ENCODE results near the gene GLS.
A peak's percentile ranks its signal among the peaks of the same experiment; 100 is the strongest.
"Not testable (repeated sequence)": the region's sequence is repeated elsewhere in the genome, so short reads cannot be mapped to it uniquely, and the experiment has no call there.

The GLS gene

DNA sequence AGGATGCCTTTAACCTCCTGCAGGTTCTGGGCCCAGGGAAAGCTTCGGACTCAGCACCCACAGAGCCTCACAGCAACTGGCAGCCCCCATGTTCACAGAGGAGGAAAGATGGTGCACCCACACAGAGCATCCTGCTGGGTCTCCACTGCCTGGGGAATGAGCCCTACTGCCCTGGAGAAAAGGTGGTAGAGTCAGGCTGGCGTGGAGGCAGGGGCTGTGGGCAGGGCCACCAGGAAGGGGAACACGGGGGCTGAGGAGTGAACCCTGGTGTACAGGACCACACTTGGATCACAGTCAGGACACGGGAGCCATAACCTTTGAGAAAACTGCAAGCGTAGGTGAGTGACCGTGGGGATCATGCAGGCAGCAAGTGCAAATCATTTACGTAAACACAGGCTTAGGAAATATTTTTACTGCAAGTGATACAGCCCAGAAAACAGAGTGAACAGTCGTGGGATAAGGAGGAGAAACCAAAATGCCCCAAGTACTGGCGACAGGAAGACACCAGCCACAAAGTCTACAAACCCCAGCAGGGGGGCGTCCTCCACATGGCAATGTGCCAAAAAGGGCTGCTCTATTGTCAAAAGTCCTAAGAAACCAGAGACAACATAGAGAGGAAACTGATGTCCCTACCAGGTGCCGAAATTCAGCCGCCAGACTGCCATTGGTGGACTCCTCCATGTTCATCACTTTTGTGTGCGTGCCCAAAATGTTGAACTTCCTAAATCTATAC, 105.8 kb downstream of the GLS start:
- H3K27me3 Mint-ChIP-seq, result no peaks in the 10 kb centered on the region
- no peaks in the 10 kb centered on the region for H3K9me3 Mint-ChIP-seq
- peak overlapping the region; percentile 82 for H3K27ac Mint-ChIP-seq
- H3K4me3 Mint-ChIP-seq, result no peak overlapping the region
- no peak for DNase-seq
- H3K36me3 Mint-ChIP-seq (ENCODE audit: low read depth), result peaks cover 100% of the 10 kb centered on the region
- H3K4me1 Mint-ChIP-seq (ENCODE audit: low read depth), result peaks cover 72% of the 10 kb centered on the region

DNA sequence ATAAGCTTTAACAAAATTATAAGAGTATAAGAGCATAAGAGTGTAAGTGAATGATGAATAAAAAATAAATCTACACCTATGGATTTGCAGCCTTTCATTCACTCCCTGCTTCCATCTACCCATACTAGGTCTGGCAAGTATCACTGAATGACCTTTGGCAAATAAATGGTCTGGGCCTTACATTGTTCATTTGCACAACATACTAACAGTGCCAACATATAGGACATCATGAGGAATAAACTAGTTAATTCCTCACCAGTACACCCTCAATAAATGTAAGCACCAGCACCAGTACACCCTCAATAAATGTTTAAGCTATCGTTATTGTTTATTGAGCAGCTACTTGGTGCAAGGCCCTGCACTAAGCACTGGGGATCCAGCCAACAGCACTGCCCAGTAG, 106.5 kb downstream of the GLS start:
- Mint-ChIP-seq H3K36me3 (ENCODE audit: low read depth) (peaks cover 100% of the 10 kb centered on the region), H3K27me3 (no peaks in the 10 kb centered on the region), H3K4me3 (no peak overlapping the region), H3K4me1 (ENCODE audit: low read depth) (peaks cover 67% of the 10 kb centered on the region), H3K27ac (peak overlapping the region; percentile 76), H3K9me3 (no peaks in the 10 kb centered on the region)
- DNase-seq, result no peak

DNA sequence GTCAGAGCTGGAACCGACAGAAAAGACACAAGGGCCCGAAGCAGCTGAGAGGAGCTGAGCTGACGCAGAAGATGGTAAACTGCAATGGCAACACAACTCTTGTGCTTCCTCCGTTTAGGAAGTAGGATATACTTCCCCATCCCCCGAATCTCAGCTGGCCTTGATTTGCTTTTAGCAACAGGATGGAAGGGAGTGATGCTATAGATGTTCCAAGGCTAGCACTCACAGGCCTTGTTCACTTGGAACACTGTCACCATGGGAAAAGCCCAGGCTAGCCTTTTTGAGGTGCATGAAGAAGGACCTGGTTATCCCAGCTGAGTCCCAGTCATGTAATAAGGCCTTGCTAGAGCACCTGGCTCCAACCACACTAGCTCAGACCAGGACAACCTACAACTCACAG, 107.3 kb downstream of the GLS start:
- H3K9me3 Mint-ChIP-seq, result no peaks in the 10 kb centered on the region
- no peak overlapping the region for H3K4me3 Mint-ChIP-seq
- no peak for DNase-seq
- H3K27ac Mint-ChIP-seq, result peak overlapping the region; percentile 76
- H3K27me3 Mint-ChIP-seq, result no peaks in the 10 kb centered on the region
- H3K4me1 Mint-ChIP-seq (ENCODE audit: low read depth), result peaks cover 63% of the 10 kb centered on the region
- peaks cover 100% of the 10 kb centered on the region for H3K36me3 Mint-ChIP-seq (ENCODE audit: low read depth)

DNA sequence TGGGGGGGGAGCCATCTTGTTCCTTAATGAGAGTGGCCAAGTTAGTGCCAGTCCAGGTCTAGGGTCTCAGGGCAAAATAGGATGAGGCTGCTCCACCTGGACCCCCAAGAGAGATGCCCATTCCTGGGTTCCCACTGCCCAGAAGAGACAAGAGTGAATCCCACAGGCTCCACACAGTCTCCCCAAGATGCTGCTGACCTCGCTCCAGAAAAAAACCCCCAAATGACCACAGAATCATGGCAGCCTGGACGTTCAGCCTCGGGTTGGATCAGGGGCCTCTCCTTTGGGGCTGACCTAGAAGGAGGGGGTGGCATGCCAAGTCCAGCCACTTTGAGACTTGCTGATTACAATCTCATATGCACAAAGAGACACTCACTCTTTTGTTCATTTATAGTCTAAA, 108.3 kb downstream of the GLS start:
- Mint-ChIP-seq H3K36me3 (ENCODE audit: low read depth) (peaks cover 100% of the 10 kb centered on the region), H3K4me3 (no peak overlapping the region), H3K27ac (peak overlapping the region; percentile 76), H3K9me3 (no peaks in the 10 kb centered on the region), H3K27me3 (no peaks in the 10 kb centered on the region), H3K4me1 (ENCODE audit: low read depth) (peaks cover 66% of the 10 kb centered on the region)
- no peak for DNase-seq

DNA sequence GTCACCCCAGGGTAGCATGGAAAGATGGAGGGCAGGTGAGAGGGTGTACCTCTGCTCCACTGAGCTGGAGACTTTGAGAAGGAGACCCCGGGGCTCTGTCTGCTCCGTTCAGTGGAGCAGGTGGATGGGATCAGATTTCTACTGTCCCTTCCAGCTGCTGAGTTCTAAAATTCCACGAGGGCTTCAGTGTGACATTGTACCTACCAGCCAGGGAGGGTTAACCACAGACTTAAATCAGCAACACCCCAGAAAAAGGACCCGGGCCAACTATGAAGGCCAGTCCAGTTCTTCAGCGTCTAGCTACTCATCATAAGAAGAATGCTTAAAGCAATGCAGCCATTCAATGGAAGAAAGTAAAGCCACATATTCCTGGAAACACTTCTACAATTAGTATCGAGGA, 109.5 kb downstream of the GLS start:
- peak overlapping the region; percentile 69 for H3K27ac Mint-ChIP-seq
- no peaks in the 10 kb centered on the region for H3K27me3 Mint-ChIP-seq
- H3K4me1 Mint-ChIP-seq (ENCODE audit: low read depth), result peaks cover 63% of the 10 kb centered on the region
- peaks cover 99% of the 10 kb centered on the region for H3K36me3 Mint-ChIP-seq (ENCODE audit: low read depth)
- no peak for DNase-seq
- H3K9me3 Mint-ChIP-seq, result peaks cover 3% of the 10 kb centered on the region
- no peak overlapping the region for H3K4me3 Mint-ChIP-seq

DNA sequence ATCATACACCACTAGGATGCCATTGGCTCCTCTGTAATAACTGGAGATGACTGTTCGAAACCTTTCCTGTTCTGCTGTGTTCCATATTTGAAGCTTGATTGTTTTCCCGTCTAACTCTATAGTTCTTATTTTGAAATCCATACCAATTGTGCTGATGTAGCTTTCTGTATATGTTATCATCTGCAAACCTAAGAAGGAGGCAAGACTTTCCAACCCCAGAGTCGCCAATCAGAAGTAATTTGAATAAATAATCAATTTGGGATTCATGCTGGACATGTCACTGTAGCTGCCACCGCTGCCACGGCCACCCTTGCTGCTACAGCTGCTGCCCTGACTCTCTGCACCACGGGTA, 112.6 kb downstream of the GLS start:
- Mint-ChIP-seq H3K27me3 (no peaks in the 10 kb centered on the region), H3K36me3 (ENCODE audit: low read depth) (peaks cover 99% of the 10 kb centered on the region), H3K4me3 (no peak overlapping the region), H3K4me1 (ENCODE audit: low read depth) (peaks cover 67% of the 10 kb centered on the region), H3K27ac (peak overlapping the region; percentile 82), H3K9me3 (peaks cover 18% of the 10 kb centered on the region)
- DNase-seq, result no peak

DNA sequence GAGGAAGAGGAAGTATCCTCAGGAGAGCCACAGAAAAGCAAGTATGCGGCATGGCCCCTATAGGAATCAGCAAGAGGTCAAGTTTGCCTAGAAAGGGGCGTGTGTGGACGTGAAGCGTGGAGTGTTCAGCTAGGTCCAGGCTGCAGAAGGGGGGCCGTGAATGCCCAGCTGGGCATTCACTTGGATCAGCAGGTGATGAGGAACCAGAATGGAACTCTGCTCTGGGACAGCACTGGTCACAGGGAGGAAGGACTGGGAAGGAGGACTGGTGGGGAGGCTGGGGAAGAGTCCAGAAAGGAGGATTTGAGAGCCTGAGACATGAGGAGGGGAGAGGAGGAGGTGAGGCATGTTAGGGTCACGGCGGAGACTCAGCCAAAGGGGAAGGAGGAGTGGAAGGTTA, 113.5 kb downstream of the GLS start:
- Mint-ChIP-seq H3K27ac (peak overlapping the region; percentile 82), H3K36me3 (ENCODE audit: low read depth) (peaks cover 97% of the 10 kb centered on the region), H3K4me3 (no peak overlapping the region), H3K4me1 (ENCODE audit: low read depth) (peaks cover 66% of the 10 kb centered on the region), H3K9me3 (peaks cover 18% of the 10 kb centered on the region), H3K27me3 (no peaks in the 10 kb centered on the region)
- DNase-seq, result no peak

DNA sequence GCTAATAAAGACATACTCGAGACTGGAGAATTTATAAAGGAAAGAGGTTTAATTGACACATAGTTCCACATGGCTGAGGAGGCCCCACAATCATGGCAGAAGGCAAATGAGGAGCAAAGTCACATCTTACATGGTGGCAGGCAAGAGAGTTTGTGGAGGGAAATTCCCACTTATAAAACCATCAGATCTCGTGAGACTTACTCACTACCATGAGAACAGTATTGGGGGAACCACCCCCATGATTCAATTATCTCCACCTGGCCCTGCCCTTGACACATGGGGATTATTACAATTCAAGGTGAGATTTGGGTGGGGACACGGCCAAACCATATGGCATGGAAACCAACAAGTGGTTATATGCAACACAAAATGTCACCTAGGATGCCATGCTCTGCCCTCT, 114.7 kb downstream of the GLS start:
- Mint-ChIP-seq H3K27ac (peak overlapping the region; percentile 84), H3K9me3 (peaks cover 18% of the 10 kb centered on the region), H3K36me3 (ENCODE audit: low read depth) (peaks cover 97% of the 10 kb centered on the region), H3K4me1 (ENCODE audit: low read depth) (peaks cover 73% of the 10 kb centered on the region)
- not testable (repeated sequence) for H3K27me3 Mint-ChIP-seq, DNase-seq, H3K4me3 Mint-ChIP-seq

DNA sequence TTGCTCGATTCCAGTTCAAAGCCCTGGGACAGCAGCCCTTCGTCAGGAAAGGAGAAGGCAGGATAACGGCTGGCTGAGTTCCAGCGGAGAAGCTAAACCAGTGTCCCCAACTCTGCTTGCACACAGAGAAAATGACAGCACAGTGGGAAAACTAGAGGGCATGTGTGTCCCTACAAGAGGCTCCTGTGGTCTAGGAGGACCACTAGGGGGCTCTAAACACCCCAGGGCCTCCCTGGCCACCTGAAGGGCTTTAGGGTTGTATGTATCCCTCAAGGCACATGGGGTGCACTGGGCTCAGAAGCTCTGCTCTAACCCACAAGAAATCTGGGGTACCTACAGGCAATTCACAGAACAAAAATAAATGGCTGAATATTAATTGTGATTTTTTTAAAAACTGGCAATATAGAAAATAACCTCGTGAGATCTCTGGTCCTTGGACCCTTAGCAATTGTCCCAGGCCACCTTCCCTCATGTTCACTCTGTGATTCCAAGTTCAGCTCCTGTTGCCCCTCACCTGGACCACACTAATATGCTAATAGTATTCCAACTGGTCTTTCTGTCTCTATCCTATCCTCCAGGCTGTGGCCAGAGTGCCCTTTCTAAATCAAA, 115.8 kb downstream of the GLS start:
- Mint-ChIP-seq H3K36me3 (ENCODE audit: low read depth) (peaks cover 97% of the 10 kb centered on the region), H3K27me3 (no peaks in the 10 kb centered on the region), H3K4me1 (ENCODE audit: low read depth) (peaks cover 81% of the 10 kb centered on the region), H3K27ac (peak overlapping the region; percentile 84), H3K4me3 (no peak overlapping the region), H3K9me3 (peaks cover 18% of the 10 kb centered on the region)
- DNase-seq, result no peak

DNA sequence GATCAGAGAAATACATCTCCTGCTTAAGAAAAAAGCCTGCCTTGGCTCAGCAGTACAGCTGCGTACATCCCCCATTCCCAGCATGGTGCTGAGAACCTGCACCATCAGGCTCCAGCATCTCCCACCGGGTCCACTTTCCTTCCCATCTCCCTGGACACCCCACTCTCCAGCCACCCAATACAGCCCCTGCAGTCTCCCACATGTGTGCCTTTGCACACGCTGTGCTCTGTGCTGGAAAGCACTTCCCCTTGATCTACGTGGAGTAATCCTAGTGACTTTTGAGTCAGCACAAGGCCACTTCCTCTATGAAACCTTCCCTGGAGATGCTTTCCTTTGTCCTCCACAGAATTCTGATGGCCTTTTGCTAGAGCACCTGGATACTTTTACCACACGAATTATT, 116.3 kb downstream of the GLS start:
- H3K9me3 Mint-ChIP-seq, result peaks cover 18% of the 10 kb centered on the region
- H3K27ac Mint-ChIP-seq, result peak overlapping the region; percentile 84
- peaks cover 97% of the 10 kb centered on the region for H3K36me3 Mint-ChIP-seq (ENCODE audit: low read depth)
- H3K4me1 Mint-ChIP-seq (ENCODE audit: low read depth), result peaks cover 84% of the 10 kb centered on the region
- DNase-seq, result no peak
- no peak overlapping the region for H3K4me3 Mint-ChIP-seq
- H3K27me3 Mint-ChIP-seq, result no peaks in the 10 kb centered on the region

DNA sequence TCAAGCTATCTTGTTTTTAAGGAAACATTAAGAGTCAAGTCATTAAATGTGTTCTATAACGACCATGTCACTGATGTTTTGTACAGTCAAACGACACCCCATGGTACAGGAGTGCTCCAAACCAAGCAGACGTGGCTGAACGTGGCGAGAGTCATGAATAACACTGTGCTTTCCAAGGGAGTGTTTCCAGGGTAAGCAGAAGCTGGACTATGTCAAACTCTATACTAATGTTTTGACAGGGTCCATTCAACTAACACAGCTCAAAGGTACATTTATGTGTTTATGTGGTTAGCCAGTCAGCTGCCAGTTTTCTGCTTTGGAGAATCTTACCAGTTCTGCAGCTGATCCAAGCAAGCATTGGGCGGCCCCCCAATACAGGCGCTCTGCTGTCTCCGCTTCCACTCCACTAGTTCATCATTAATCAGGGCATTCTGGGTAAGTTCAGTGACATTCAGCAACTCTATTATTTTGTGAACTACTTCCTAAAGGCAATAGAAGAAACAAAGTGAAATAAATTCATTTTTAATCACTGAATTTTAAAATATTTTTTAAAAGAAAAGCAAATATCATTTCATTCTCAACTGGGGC, 117.0 kb downstream of the GLS start:
- Mint-ChIP-seq H3K36me3 (ENCODE audit: low read depth) (peaks cover 97% of the 10 kb centered on the region), H3K4me3 (no peak overlapping the region), H3K27ac (peak overlapping the region; percentile 84), H3K9me3 (peaks cover 18% of the 10 kb centered on the region), H3K4me1 (ENCODE audit: low read depth) (peaks cover 86% of the 10 kb centered on the region), H3K27me3 (no peaks in the 10 kb centered on the region)
- DNase-seq, result no peak

DNA sequence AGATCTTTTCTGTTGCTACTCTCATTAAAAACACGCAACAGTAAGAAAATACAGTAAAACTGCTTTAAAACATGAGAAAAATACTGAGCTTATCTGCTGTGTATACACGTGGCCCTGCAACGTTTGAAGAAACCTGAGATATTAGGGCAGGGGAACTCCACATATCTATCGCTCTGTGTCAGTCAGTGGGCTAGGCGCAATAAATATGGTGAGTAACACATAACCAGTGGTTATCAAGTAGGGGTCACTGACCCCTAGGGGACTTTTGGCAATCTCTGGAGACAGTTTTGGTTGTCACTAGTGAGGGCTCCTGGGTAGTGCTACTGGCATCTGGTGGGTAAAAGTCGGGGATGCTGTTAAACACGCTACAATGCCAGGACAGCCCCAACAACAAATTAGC, 118.4 kb downstream of the GLS start:
- Mint-ChIP-seq H3K9me3 (peaks cover 25% of the 10 kb centered on the region), H3K36me3 (ENCODE audit: low read depth) (peaks cover 97% of the 10 kb centered on the region), H3K27ac (peak overlapping the region; percentile 57), H3K4me1 (ENCODE audit: low read depth) (peaks cover 86% of the 10 kb centered on the region), H3K4me3 (no peak overlapping the region), H3K27me3 (no peaks in the 10 kb centered on the region)
- no peak for DNase-seq

DNA sequence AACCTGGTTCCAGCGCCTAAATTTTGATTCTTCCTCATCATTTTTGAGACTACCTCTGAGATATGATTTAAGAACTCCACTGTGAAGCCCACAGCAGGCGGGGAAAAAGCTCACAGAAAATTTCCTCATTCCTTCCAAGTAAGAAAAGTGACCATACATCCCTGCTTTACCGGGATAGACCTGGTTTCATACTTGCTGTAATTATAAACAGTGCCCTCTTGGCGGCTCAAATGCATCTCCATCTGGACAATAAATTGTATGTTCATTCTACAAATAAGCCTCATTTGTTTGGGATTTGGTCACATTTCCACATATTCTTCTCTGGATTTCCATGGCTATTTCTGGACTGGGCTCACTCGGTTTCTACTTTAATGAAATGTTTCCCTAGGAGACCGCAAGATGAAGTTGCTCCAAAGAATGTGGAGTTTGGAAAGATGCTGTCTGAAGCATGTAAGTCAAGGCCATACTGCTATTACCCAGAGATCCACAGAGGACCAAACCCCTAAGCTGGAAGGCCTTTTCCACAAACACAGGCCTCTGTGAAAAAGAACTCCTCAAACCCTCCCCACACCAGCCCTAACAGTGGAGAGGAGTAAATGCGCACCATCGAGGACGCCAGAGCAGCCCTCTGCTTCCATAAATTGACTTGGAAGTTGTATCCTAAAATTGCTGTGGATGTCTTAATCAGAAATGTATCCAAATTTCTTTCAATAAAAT, 119.5 kb downstream of the GLS start:
- DNase-seq, result no peak
- Mint-ChIP-seq H3K4me3 (no peak overlapping the region), H3K27ac (peak overlapping the region; percentile 83), H3K27me3 (no peaks in the 10 kb centered on the region), H3K4me1 (ENCODE audit: low read depth) (peaks cover 88% of the 10 kb centered on the region), H3K36me3 (ENCODE audit: low read depth) (peaks cover 98% of the 10 kb centered on the region), H3K9me3 (peaks cover 32% of the 10 kb centered on the region)

DNA sequence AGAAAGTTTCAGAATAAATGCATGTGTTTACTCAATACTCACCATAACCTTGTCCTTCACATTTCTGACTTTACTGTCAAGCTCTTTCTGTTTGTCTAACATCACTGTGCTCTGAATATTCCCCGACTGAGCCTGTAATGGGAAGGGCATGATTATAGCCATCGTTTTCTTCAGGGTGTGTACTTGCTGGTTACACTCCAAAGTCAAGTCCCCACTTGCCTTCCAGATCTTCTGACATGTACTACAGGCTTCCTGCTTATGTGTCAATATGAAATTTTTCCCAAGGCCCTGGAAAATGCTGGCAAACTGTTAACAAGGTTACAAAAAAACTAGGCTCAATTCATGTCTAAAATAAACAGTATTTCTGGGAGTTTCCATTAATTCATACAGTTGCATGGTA, 120.4 kb downstream of the GLS start:
- Mint-ChIP-seq H3K36me3 (ENCODE audit: low read depth) (peaks cover 98% of the 10 kb centered on the region), H3K4me3 (no peak overlapping the region), H3K27ac (peak overlapping the region; percentile 83), H3K9me3 (peaks cover 25% of the 10 kb centered on the region), H3K4me1 (ENCODE audit: low read depth) (peaks cover 87% of the 10 kb centered on the region), H3K27me3 (no peaks in the 10 kb centered on the region)
- no peak for DNase-seq

DNA sequence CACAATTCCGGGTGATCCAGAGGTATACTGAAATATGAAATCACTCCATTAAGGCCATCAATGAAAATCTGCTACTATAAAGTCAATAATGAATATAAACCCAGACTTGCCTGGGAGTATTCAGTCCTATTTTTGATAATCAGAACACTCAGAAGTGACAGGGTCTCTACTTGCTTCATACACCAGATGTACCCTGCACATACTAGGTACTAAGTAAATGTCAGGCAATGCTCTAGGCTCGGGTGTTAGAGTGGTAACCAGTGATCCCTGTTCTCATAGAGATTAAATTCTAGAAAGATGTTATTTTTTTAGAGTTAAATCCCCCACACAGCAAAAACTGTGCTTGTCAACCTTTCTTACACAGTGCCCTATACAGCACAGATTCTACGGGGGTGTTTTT, 121.0 kb downstream of the GLS start:
- Mint-ChIP-seq H3K4me3 (no peak overlapping the region), H3K36me3 (ENCODE audit: low read depth) (peaks cover 98% of the 10 kb centered on the region), H3K9me3 (peaks cover 28% of the 10 kb centered on the region), H3K27me3 (no peaks in the 10 kb centered on the region), H3K4me1 (ENCODE audit: low read depth) (peaks cover 87% of the 10 kb centered on the region), H3K27ac (peak overlapping the region; percentile 83)
- DNase-seq, result no peak
